PC-3 (cell line): ENCODE measurements around the gene EXOC4. TPM values are rescaled to one million over a fixed set of nuclear protein-coding genes. Genes with fewer than 3 reads are reported as not detected.

Experiments used
- ATAC-seq: fragments of 200-7000 bp; cut with Tn5 transposase; 2 replicates; pipeline ENCODE4 v1.9.1; 2020; ENCODE audit warnings: mild to moderate bottlenecking, moderate library complexity
- BruUV-seq: library from RNA; stranded (reverse); fragments of 400-500 nt; replicated peaks from 2 replicates; lab custom pipeline; 2021; lab: Mats Ljungman, UMichigan
- CTCF ChIA-PET: fragments of 300-600 bp; sonication (Branson Sonifier 250); formaldehyde crosslinking; loops from one replicate; lab custom pipeline; 2022; ENCODE audit warnings: antibody characterized with exemption; lab: Charles Lee
- POLR2A ChIA-PET: fragments of 300-600 bp; sonication (Branson Sonifier 250); formaldehyde crosslinking; loops from one replicate; lab custom pipeline; 2022; ENCODE audit warnings: antibody characterized with exemption; ENCODE audit not compliant: unreplicated experiment; lab: Charles Lee
- DNase-seq: peaks from one replicate; pipeline ENCODE4 v3.0.0-alpha.2; 2015
- H2AFZ ChIP-seq: fragments of 300-600 bp; sonication (generic); 2 replicates; pipeline ENCODE4 v1.6.0; 2016; ENCODE audit warnings: antibody characterized with exemption, low read length
- H3F3A ChIP-seq: fragments of 300-600 bp; sonication (generic); one replicate; pipeline ENCODE4 v1.6.0; 2017; ENCODE audit warnings: antibody characterized with exemption, low read length, control low read depth, mild to moderate bottlenecking; ENCODE audit not compliant: unreplicated experiment
- H3K27ac ChIP-seq: fragments of 300-600 bp; sonication (generic); 2 replicates; pipeline ENCODE4 v1.5.1; 2016; ENCODE audit warnings: mild to moderate bottlenecking, low read length
- H3K27me3 ChIP-seq: fragments of 300-600 bp; sonication (generic); 2 replicates; pipeline ENCODE4 v1.6.1; 2016; ENCODE audit warnings: low read length, mixed read lengths
- H3K36me3 ChIP-seq: fragments of 300-600 bp; sonication (generic); 2 replicates; pipeline ENCODE4 v1.6.1; 2016; ENCODE audit warnings: low read depth, mixed run types, low read length, mixed read lengths
- H3K4me1 ChIP-seq: fragments of 300-600 bp; sonication (generic); 2 replicates; pipeline ENCODE4 v1.5.1; 2016; ENCODE audit warnings: low read length; ENCODE audit not compliant: insufficient read depth
- H3K4me2 ChIP-seq: fragments of 300-600 bp; sonication (generic); 2 replicates; pipeline ENCODE4 v1.6.0; 2016; ENCODE audit warnings: low read length
- H3K4me3 ChIP-seq: fragments of 300-600 bp; sonication (generic); 2 replicates; pipeline ENCODE4 v1.5.1; 2016; ENCODE audit warnings: mild to moderate bottlenecking, low read length, mixed read lengths
- H3K79me2 ChIP-seq: fragments of 300-600 bp; sonication (generic); 2 replicates; pipeline ENCODE4 v1.6.1; 2017; ENCODE audit warnings: low read length, mixed read lengths
- H3K9ac ChIP-seq: fragments of 300-600 bp; sonication (generic); 2 replicates; pipeline ENCODE4 v1.6.0; 2016; ENCODE audit warnings: mild to moderate bottlenecking, low read length
- H3K9me2 ChIP-seq: fragments of 300-600 bp; sonication (generic); replicated peaks from 2 replicates; pipeline ENCODE4 v1.6.1; 2016; ENCODE audit warnings: mixed run types, low read length, mixed read lengths
- H3K9me3 ChIP-seq: fragments of 300-600 bp; sonication (generic); 2 replicates; pipeline ENCODE4 v1.6.1; 2016; ENCODE audit warnings: low read length, mixed read lengths
- H4K20me1 ChIP-seq: fragments of 300-600 bp; sonication (generic); 2 replicates; pipeline ENCODE4 v1.6.1; 2016; ENCODE audit warnings: low read length, mixed read lengths
- CTCF ChIP-seq: fragments of 300-600 bp; sonication (generic); conservative IDR thresholded peaks from 2 replicates; pipeline ENCODE4 v1.5.1; 2017; ENCODE audit warnings: antibody characterized with exemption, low read depth, mild to moderate bottlenecking, low read length
- EZH2 ChIP-seq: fragments of 300-600 bp; sonication (generic); IDR thresholded peaks from one replicate; pipeline ENCODE4 v1.6.1; 2017; ENCODE audit warnings: antibody characterized with exemption, mild to moderate bottlenecking, low read length; ENCODE audit not compliant: unreplicated experiment
- EZH2phosphoT487 ChIP-seq: fragments of 300-600 bp; sonication (generic); IDR thresholded peaks from 2 replicates; pipeline ENCODE4 v1.6.1; 2018; ENCODE audit warnings: mild to moderate bottlenecking, antibody characterized with exemption, low read length, borderline replicate concordance
- intact Hi-C: fragments of 100-400 bp; cut with micrococcal nuclease; formaldehyde crosslinking; loops from 2 replicates; pipeline ENCODE4 v1.9.0; 2023
- total RNA-seq: library from RNA; depleted of rRNA; stranded (reverse); fragments of >200 nt; gene quantifications from 2 replicates; pipeline ENCODE4 v1.2.3, GENCODE V29; 2014

The EXOC4 gene
- total RNA-seq, 1 experiment from 2014 or later, result 43.5 TPM

- no peaks in the 10 kb centered on the region for H3K79me2 ChIP-seq
- H3K4me1 ChIP-seq, result no peaks in the 10 kb centered on the region
- no peak overlapping the region for H3K4me3 ChIP-seq
- H3K27me3 ChIP-seq, result no peaks in the 10 kb centered on the region
- H3K27ac ChIP-seq, result no peak overlapping the region
- intact Hi-C loops, result no loop called here
- no peaks in the 10 kb centered on the region for H3K36me3 ChIP-seq
- H2AFZ ChIP-seq, result no peak overlapping the region
- H3K9me2 ChIP-seq, result no peaks in the 10 kb centered on the region
- no peak overlapping the region for H3K4me2 ChIP-seq
- no peaks in the 10 kb centered on the region for H3F3A ChIP-seq
- H3K9me3 ChIP-seq, result no peaks in the 10 kb centered on the region
- ChIA-PET CTCF (no interaction called here), POLR2A (no interaction called here)
- DNase-seq (no peak), ATAC-seq (no peak)
- no TSS peak for BruUV-seq
- H4K20me1 ChIP-seq, result no peaks in the 10 kb centered on the region
- no peak overlapping the region for H3K9ac ChIP-seq
- TF ChIP-seq EZH2 (no peak), CTCF (no peak), EZH2phosphoT487 (no peak)
These were observed 632.3 kb downstream of the EXOC4 start for GRCh38 chr7:133885213-133885612.

GRCh38 chr7:133886086-133886485, 633.2 kb downstream of the EXOC4 start:
- TF ChIP-seq EZH2phosphoT487 (no peak), EZH2 (no peak), CTCF (no peak)
- no peak for DNase-seq
- Histone ChIP-seq H4K20me1 (no peaks in the 10 kb centered on the region), H3K4me3 (no peak overlapping the region), H3K27ac (no peak overlapping the region), H3K4me1 (no peaks in the 10 kb centered on the region), H3F3A (no peaks in the 10 kb centered on the region), H3K4me2 (no peak overlapping the region), H2AFZ (no peak overlapping the region), H3K27me3 (no peaks in the 10 kb centered on the region), H3K9me2 (no peaks in the 10 kb centered on the region), H3K9ac (no peak overlapping the region), H3K9me3 (no peaks in the 10 kb centered on the region), H3K79me2 (no peaks in the 10 kb centered on the region), H3K36me3 (no peaks in the 10 kb centered on the region)
- no TSS peak for BruUV-seq
- intact Hi-C loops, result no loop called here
- CTCF ChIA-PET, result no interaction called here
- no peak for ATAC-seq
- POLR2A ChIA-PET, result no interaction called here

- DNase-seq (no peak), ATAC-seq (no peak)
- TF ChIP-seq EZH2phosphoT487, result no peak
- no peaks in the 10 kb centered on the region for H3K36me3 ChIP-seq
- H2AFZ ChIP-seq, result no peak overlapping the region
- no peaks in the 10 kb centered on the region for H3K9me3 ChIP-seq
- no peaks in the 10 kb centered on the region for H4K20me1 ChIP-seq
- H3K4me3 ChIP-seq, result no peak overlapping the region
- intact Hi-C loops, result no loop called here
- no peak overlapping the region for H3K27ac ChIP-seq
- H3K9me2 ChIP-seq, result no peaks in the 10 kb centered on the region
- ChIA-PET CTCF (no interaction called here), POLR2A (no interaction called here)
- BruUV-seq, result no TSS peak
- no peaks in the 10 kb centered on the region for H3K27me3 ChIP-seq
- H3K9ac ChIP-seq, result no peak overlapping the region
- no peaks in the 10 kb centered on the region for H3K4me1 ChIP-seq
- no peaks in the 10 kb centered on the region for H3K79me2 ChIP-seq
- no peak overlapping the region for H3K4me2 ChIP-seq
- H3F3A ChIP-seq, result no peaks in the 10 kb centered on the region
These were observed 633.9 kb downstream of the EXOC4 start for GRCh38 chr7:133886797-133887196.
